Caco-2 (cell line): Measurements from ENCODE around the gene IQCC. TPM values are rescaled to one million over a fixed set of nuclear protein-coding genes. Genes with fewer than 3 reads are reported as not detected.

ENCODE experiments used
- BruUV-seq: library from RNA; stranded (reverse); fragments of 400-500 nt; replicated peaks from 2 replicates; lab custom pipeline; 2021; lab: Mats Ljungman, UMichigan
- CTCF ChIA-PET: fragments of 300-600 bp; sonication (Branson Sonifier 250); formaldehyde crosslinking; loops from one replicate; lab custom pipeline; 2022; ENCODE audit warnings: antibody characterized with exemption; lab: Charles Lee
- POLR2A ChIA-PET: fragments of 300-600 bp; sonication (Branson Sonifier 250); formaldehyde crosslinking; loops from one replicate; lab custom pipeline; 2022; ENCODE audit warnings: antibody characterized with exemption; lab: Charles Lee
- DNase-seq, 2 experiments: peaks; one replicate each; pipeline versions ENCODE4 v3.0.0 to v3.0.0-alpha.2; 2020 to 2022
- H3K27me3 ChIP-seq: replicated peaks from 2 replicates; pipeline ENCODE4 v1.6.0; 2011; ENCODE audit warnings: low read length; ENCODE audit not compliant: control insufficient read depth, insufficient read depth
- H3K36me3 ChIP-seq: 2 replicates; pipeline ENCODE4 v1.5.1; 2011; ENCODE audit warnings: low read length; ENCODE audit not compliant: control insufficient read depth, insufficient read depth
- H3K4me1 ChIP-seq: fragments of 250-450 bp; sonication (Bioruptor Pico); 2 replicates; pipeline ENCODE4 v1.5.1; 2020; ENCODE audit warnings: mild to moderate bottlenecking
- H3K4me3 ChIP-seq: 2 replicates; pipeline ENCODE4 v1.5.1; 2011; ENCODE audit warnings: low read depth, mild to moderate bottlenecking, control low read depth, low read length
- H3K9me3 ChIP-seq: fragments of 250-450 bp; sonication (Bioruptor Pico); 2 replicates; pipeline ENCODE4 v1.5.1; 2020; ENCODE audit warnings: mild to moderate bottlenecking, moderate library complexity
- H3K27ac Mint-ChIP-seq: one replicate; pipeline ENCODE4 v1.8.0; 2022; ENCODE audit warnings: mixed read lengths; ENCODE audit not compliant: unreplicated experiment
- H3K27me3 Mint-ChIP-seq: one replicate; pipeline ENCODE4 v1.8.0; 2022; ENCODE audit warnings: mixed read lengths; ENCODE audit not compliant: insufficient read depth, unreplicated experiment
- H3K36me3 Mint-ChIP-seq: one replicate; pipeline ENCODE4 v1.8.0; 2022; ENCODE audit warnings: mild to moderate bottlenecking, mixed read lengths; ENCODE audit not compliant: insufficient read depth, unreplicated experiment
- H3K4me1 Mint-ChIP-seq: one replicate; pipeline ENCODE4 v1.8.0; 2022; ENCODE audit warnings: low read depth, mixed read lengths; ENCODE audit not compliant: unreplicated experiment
- H3K4me3 Mint-ChIP-seq: one replicate; pipeline ENCODE4 v1.8.0; 2022; ENCODE audit warnings: mild to moderate bottlenecking, moderate library complexity, mixed read lengths; ENCODE audit not compliant: unreplicated experiment
- H3K9me3 Mint-ChIP-seq: one replicate; pipeline ENCODE4 v1.8.0; 2022; ENCODE audit warnings: mixed read lengths; ENCODE audit not compliant: unreplicated experiment
- CTCF ChIP-seq, 2 experiments: fragments of 200-600 bp in 1 of 2; IDR thresholded peaks; 1 replicate in 1 of 2; 2 replicates in 1 of 2; pipeline versions ENCODE4 v1.5.1 to v1.8.0; 2011 to 2022; ENCODE audit warnings: antibody characterized with exemption in 1 of 2, control low read depth in 1 of 2, inconsistent platforms in 1 of 2, low read depth in 1 of 2, low read length in 1 of 2, mild to moderate bottlenecking in 1 of 2, moderate library complexity in 1 of 2; ENCODE audit not compliant: insufficient read depth in 1 of 2, severe bottlenecking in 1 of 2, unreplicated experiment in 1 of 2
- intact Hi-C: fragments of 100-400 bp; cut with micrococcal nuclease; formaldehyde crosslinking; loops from one replicate; pipeline ENCODE4 v1.10.0; 2022; ENCODE audit not compliant: unreplicated experiment
- total RNA-seq: library from RNA; stranded (reverse); gene quantifications from 2 replicates; pipeline ENCODE4 v1.2.3, GENCODE V29; 2022

Gene IQCC
- total RNA-seq, 1 experiment from 2014 or later = 3.4 TPM

- Mint-ChIP-seq H3K36me3 (no peaks in the 10 kb centered on the region), H3K4me1 (no peaks in the 10 kb centered on the region), H3K9me3 (no peaks in the 10 kb centered on the region), H3K27me3 (no peaks in the 10 kb centered on the region), H3K4me3 (peak overlapping the region; percentile 79), H3K27ac (no peak overlapping the region)
- CTCF ChIA-PET = interaction anchor here (1.2 to 1.7 kb wide), 2 partner anchors 40 to 51 kb away, joined by 5 to 8 read pairs; partner anchors contain the start of gene HDAC1
- intact Hi-C loops = loop anchor here (5.0 kb wide), 1 partner anchor 83 kb away; no protein-coding TSS in a partner anchor
- H3K9me3 ChIP-seq = no peaks in the 10 kb centered on the region
- no peaks in the 10 kb centered on the region for H3K36me3 ChIP-seq
- H3K4me3 ChIP-seq = no peak overlapping the region; the same call in 1 of the 2 replicates
- POLR2A ChIA-PET = interaction anchor here (0.6 to 1.0 kb wide), 3 partner anchors 60 to 401 kb away, joined by 3 to 5 read pairs (median 4); partner anchors contain the start of genes MARCKSL1 and TXLNA
- no peaks in the 10 kb centered on the region for H3K27me3 ChIP-seq
- no peak for TF ChIP-seq CTCF (IDR thresholded peaks at IDR 0.05; ENCODE audit: insufficient read depth in 1 of 2, low read depth in 1 of 2, low read length in 1 of 2, severe bottlenecking in 1 of 2, unreplicated experiment in 1 of 2)
- no peaks in the 10 kb centered on the region for H3K4me1 ChIP-seq
- no TSS peak for BruUV-seq
- no peak for DNase-seq
Observed at GRCh38 chr1:32239790-32240139, 34.3 kb downstream of the IQCC start.

DNA sequence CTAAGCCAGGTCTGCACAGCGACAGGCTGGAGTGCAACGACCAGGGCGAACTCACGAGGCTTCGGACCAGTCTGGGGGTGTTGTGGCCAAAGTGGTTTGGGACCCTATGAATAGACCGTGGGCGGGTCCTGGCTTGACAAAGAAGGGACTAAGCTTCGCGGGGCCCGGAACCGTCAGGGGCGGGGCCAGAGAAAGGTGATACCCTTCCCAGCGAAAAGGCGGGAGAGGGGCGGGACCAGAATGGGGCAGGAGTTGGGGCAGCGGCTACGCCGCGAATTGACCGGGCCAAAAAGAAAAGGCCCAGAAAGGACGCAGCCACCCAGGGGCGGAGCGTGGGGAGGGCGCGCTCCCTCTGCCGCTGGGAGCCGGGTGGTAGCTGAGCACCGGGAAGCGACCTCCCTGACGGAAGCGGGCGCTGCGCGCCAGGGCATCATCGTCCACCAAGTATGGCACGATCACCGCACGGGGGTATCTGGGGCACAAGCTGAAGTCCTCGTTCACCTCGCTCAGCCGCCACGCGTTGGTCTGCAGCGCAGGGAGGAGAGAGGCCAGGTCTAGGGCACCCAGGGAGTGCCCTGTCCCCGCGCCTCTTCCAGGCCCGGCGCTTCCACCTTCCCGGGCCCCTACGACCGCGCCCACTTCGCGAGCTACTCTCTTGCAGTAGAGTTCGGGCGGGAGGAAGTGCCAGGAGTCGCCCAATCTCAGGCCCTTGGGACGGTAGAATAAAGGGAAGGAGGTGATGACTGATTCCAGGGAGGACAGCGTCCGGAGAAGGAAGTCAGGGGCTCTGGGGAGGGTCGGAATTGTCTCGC, 34.9 kb downstream of the IQCC start:
- intact Hi-C loops = loop anchor here (5.0 kb wide), 1 partner anchor 82 kb away; no protein-coding TSS in a partner anchor
- Histone ChIP-seq H3K9me3 (no peaks in the 10 kb centered on the region), H3K36me3 (no peaks in the 10 kb centered on the region), H3K27me3 (no peaks in the 10 kb centered on the region), H3K4me3 (peak overlapping the region; percentile 56), H3K4me1 (no peaks in the 10 kb centered on the region)
- Mint-ChIP-seq H3K4me3 (peak overlapping the region; percentile 79), H3K4me1 (no peaks in the 10 kb centered on the region), H3K27ac (peak overlapping the region; percentile 83), H3K9me3 (no peaks in the 10 kb centered on the region), H3K36me3 (no peaks in the 10 kb centered on the region), H3K27me3 (no peaks in the 10 kb centered on the region)
- peak; percentile 61 to 72 for DNase-seq
- CTCF ChIA-PET = interaction anchor here (0.6 to 2.4 kb wide), 4 partner anchors 13 to 51 kb away, joined by 5 to 11 read pairs (median 7); partner anchors contain the start of gene HDAC1
- POLR2A ChIA-PET = interaction anchor here (0.6 to 1.0 kb wide), 5 partner anchors 25 to 523 kb away, joined by 3 to 5 read pairs (median 4); partner anchors contain the start of genes MARCKSL1 and TXLNA
- TF ChIP-seq CTCF (IDR thresholded peaks at IDR 0.05; ENCODE audit: insufficient read depth in 1 of 2, low read depth in 1 of 2, low read length in 1 of 2, severe bottlenecking in 1 of 2, unreplicated experiment in 1 of 2) = no peak
- no TSS peak for BruUV-seq

DNA sequence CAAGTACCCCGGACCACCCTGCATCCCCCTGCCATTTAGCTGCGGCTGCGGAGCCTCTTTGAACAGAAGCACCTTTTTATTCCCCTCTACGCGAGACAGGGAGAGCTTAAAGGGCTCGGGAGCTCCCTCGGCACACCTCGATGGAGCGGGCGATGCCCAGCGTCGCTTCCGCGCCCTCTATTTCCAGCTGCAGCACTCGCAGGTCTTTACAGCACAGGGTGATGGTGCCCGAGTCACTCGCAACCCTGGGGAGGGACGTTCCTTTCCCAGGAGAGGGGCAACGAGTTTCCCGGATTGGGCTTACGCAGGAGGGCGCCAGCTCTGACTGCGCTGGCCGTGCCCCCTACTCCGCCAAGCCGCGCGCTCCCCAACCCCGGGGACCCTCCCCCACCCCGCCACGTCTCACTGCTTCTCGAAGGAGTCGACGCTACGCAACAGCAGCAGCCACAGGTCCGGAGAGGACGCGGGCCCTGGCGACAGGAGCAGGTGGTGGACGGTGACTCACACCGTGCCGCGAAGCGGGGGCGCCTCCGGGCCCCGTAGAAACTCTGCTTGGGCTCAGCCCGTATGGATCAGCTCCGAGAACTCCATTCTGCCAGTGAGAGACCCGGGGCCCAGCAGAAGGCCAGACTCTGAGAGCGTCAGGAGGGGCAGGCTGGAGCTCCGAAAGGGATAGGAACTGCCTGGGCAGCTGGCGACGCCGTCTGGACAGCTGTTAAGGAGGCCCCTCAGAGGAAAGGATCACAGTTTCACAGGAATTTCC, 35.7 kb downstream of the IQCC start:
- no peak for TF ChIP-seq CTCF (IDR thresholded peaks at IDR 0.05; ENCODE audit: insufficient read depth in 1 of 2, low read depth in 1 of 2, low read length in 1 of 2, severe bottlenecking in 1 of 2, unreplicated experiment in 1 of 2)
- H3K9me3 Mint-ChIP-seq = no peaks in the 10 kb centered on the region
- Histone ChIP-seq H3K4me1 (no peaks in the 10 kb centered on the region), H3K4me3 (peak overlapping the region; percentile 56), H3K9me3 (no peaks in the 10 kb centered on the region), H3K36me3 (no peaks in the 10 kb centered on the region), H3K27me3 (no peaks in the 10 kb centered on the region)
- H3K36me3 Mint-ChIP-seq = no peaks in the 10 kb centered on the region
- H3K4me1 Mint-ChIP-seq = no peaks in the 10 kb centered on the region
- H3K27ac Mint-ChIP-seq = peak overlapping the region; percentile 83
- DNase-seq = peak; percentile 59 to 63
- CTCF ChIA-PET = interaction anchor here (0.5 to 2.4 kb wide), 6 partner anchors 14 to 143 kb away, joined by 3 to 11 read pairs (median 6); partner anchors contain the start of gene HDAC1
- TSS peak; percentile 24 for BruUV-seq
- peak overlapping the region; percentile 79 for H3K4me3 Mint-ChIP-seq
- H3K27me3 Mint-ChIP-seq = no peaks in the 10 kb centered on the region
- intact Hi-C loops = loop anchor here (5.0 kb wide), 1 partner anchor 81 kb away; no protein-coding TSS in a partner anchor
- POLR2A ChIA-PET = interaction anchor here (0.7 to 1.0 kb wide), 4 partner anchors 25 to 426 kb away, joined by 3 to 5 read pairs (median 4); partner anchors contain the start of genes MARCKSL1, SPOCD1 and TXLNA
